ENCODE measurements around the gene WWTR1.

Gene WWTR1

GRCh38 chr3:149563114-149563513, 94.7 kb downstream of the WWTR1 start:
- no peak for DNase-seq

GRCh38 chr3:149560617-149561016, 97.2 kb downstream of the WWTR1 start:
- DNase-seq, result no peak

GRCh38 chr3:149560001-149560400, 97.8 kb downstream of the WWTR1 start:
- peak; percentile 31 for DNase-seq

- DNase-seq, result no peak
These were observed 98.3 kb downstream of the WWTR1 start for GRCh38 chr3:149559525-149559924.

GRCh38 chr3:149555927-149556326, 101.9 kb downstream of the WWTR1 start:
- DNase-seq, result peak; percentile 80

GRCh38 chr3:149554826-149555225, 103.0 kb downstream of the WWTR1 start:
- DNase-seq, result peak; percentile 77

GRCh38 chr3:149553781-149554451, 103.9 kb downstream of the WWTR1 start:
- peak; percentile 96 for DNase-seq

- no peak for DNase-seq
These were observed 105.1 kb downstream of the WWTR1 start for GRCh38 chr3:149552700-149553099.

GRCh38 chr3:149551500-149551899, 106.3 kb downstream of the WWTR1 start:
- DNase-seq, result no peak

- DNase-seq, result no peak
These were observed 109.2 kb downstream of the WWTR1 start for GRCh38 chr3:149548669-149549065.

GRCh38 chr3:149547954-149548668, 109.7 kb downstream of the WWTR1 start:
- DNase-seq, result peak; percentile 87

GRCh38 chr3:149547413-149547812, 110.4 kb downstream of the WWTR1 start:
- DNase-seq, result peak; percentile 70

GRCh38 chr3:149545049-149545448, 112.8 kb downstream of the WWTR1 start:
- DNase-seq, result no peak

GRCh38 chr3:149542375-149543312, 115.2 kb downstream of the WWTR1 start:
- peak; percentile 71 for DNase-seq

- DNase-seq, result peak; percentile 53
These were observed 116.7 kb downstream of the WWTR1 start for GRCh38 chr3:149541091-149541491.

GRCh38 chr3:149538371-149538770, 119.5 kb downstream of the WWTR1 start:
- no peak for DNase-seq

GRCh38 chr3:149536429-149536828, 121.4 kb downstream of the WWTR1 start:
- peak; percentile 69 for DNase-seq

- no peak for DNase-seq
These were observed 122.5 kb downstream of the WWTR1 start for GRCh38 chr3:149535333-149535685.

GRCh38 chr3:149534671-149535332, 123.0 kb downstream of the WWTR1 start:
- peak; percentile 68 for DNase-seq

- DNase-seq, result no peak
These were observed 123.7 kb downstream of the WWTR1 start for GRCh38 chr3:149534082-149534481.

- no peak for DNase-seq
These were observed 125.2 kb downstream of the WWTR1 start for GRCh38 chr3:149532489-149533180.

- no peak for DNase-seq
These were observed 128.7 kb downstream of the WWTR1 start for GRCh38 chr3:149529099-149529498.

All from fibroblast of skin of abdomen (primary cell).